ENCODE results near the gene LIMS2. TPM values are rescaled to one million over a fixed set of nuclear protein-coding genes. Genes with fewer than 3 reads are reported as not detected.

LIMS2 gene
- total RNA-seq, 6 donors from 2014 or later, result 33.6 to 169 (median 109) TPM

DNA sequence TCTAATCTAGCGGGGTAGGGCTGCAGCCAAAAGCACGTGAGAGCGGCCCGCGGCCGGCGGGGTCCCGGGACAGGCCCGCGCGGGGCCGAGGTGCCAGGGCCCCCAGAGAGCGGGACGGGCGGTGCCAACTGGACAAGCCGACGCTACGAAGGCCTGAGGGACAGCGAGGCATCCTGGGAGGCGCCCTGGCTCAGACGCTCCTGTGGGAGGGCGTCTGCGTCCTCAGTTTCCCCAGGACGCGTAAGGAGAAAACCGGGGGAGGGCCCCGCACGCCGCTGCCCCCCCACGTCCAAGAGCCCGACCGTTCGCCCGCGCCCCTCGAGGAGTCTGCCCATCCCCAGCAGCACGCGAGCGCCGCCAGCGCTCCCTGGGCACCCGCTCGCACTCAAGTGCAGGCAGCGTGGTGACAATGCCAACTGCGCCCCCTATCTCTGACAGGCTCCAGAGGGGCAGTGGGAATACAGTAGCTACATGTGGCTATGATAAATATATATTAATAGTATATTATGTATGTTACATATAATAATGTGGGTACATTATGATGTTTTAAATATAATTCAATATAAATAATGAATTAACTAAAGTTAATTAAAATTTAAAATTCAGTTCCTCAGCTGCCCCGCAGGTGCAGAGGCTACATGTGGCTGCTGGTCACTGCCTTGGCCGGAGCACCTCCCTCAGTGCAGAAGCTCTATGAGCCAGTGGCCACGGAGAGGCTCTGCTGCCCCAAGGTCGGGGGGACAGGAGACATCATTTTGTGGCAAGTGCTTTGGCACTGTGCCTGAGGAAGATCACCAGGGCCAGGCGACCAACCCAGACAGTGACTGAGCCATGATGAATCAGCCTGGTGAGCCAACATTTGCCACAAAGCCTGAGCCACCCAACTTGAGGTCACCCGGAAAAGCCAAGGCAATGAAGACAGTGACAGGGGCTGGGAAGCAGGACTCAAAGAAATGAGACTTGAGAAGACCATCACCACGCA, 20.5 kb upstream of the LIMS2 start:
- no peaks in the 10 kb centered on the region for H3K27me3 ChIP-seq
- H3K4me3 ChIP-seq, result peak overlapping the region in 3 of 4 donors; percentile 26 to 44 (median 43)
- no peaks in the 10 kb centered on the region for H3K36me3 ChIP-seq
- peaks cover 11 to 17% (median 14%) of the 10 kb centered on the region in 4 donors for H3K4me1 ChIP-seq
- peak; percentile 37 to 68 for ATAC-seq (ENCODE audit: low FRiP score in 2 of 2)
- 35 to 57% methylated on average over 42 to 49 of the region's 52 CpGs for WGBS, 2 donors
- peak; percentile 77 to 85 for DNase-seq
- peak overlapping the region in 2 of 4 donors; percentile 34 to 50 for H3K27ac ChIP-seq
- TF ChIP-seq, protein P1, sequence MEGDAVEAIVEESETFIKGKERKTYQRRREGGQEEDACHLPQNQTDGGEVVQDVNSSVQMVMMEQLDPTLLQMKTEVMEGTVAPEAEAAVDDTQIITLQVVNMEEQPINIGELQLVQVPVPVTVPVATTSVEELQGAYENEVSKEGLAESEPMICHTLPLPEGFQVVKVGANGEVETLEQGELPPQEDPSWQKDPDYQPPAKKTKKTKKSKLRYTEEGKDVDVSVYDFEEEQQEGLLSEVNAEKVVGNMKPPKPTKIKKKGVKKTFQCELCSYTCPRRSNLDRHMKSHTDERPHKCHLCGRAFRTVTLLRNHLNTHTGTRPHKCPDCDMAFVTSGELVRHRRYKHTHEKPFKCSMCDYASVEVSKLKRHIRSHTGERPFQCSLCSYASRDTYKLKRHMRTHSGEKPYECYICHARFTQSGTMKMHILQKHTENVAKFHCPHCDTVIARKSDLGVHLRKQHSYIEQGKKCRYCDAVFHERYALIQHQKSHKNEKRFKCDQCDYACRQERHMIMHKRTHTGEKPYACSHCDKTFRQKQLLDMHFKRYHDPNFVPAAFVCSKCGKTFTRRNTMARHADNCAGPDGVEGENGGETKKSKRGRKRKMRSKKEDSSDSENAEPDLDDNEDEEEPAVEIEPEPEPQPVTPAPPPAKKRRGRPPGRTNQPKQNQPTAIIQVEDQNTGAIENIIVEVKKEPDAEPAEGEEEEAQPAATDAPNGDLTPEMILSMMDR (IDR thresholded peaks at IDR 0.05), result peak in 5 of 6 experiments; percentile 34 to 64 (median 51)
- no peak for TF ChIP-seq POLR2A (IDR thresholded peaks at IDR 0.05)
- H3K9me3 ChIP-seq, result peaks cover 0 to 5% (median 1%) of the 10 kb centered on the region in 4 donors

DNA sequence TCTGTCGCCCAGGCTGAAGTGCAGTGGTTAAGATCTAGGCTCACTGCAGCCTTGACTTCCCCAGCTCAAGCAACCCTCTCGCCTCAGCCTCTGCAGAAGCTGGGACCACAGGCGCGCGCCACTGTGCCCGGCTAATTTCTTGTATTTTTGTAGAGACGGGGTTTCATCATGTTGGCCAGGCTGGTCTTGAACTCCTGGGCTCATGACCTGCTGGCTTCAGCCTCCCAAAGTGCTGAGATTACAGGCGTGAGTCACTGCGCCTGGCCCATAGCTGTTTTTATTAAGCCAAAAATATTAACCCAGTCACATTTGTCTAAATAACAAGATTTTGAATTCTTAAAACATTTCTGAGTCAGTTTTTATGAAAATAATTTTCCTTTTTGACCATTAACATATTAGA, 19.7 kb upstream of the LIMS2 start:
- no peaks in the 10 kb centered on the region for H3K27me3 ChIP-seq
- 89 to 96% methylated on average over 9 of the region's 9 CpGs for whole genome bisulfite sequencing, 2 donors
- H3K9me3 ChIP-seq, result peaks cover 0 to 11% (median 6%) of the 10 kb centered on the region in 4 donors
- no peak for DNase-seq
- TF ChIP-seq, protein P1 (IDR thresholded peaks at IDR 0.05), result no peak
- TF ChIP-seq EP300 (IDR thresholded peaks at IDR 0.05), result no peak
- no peak for TF ChIP-seq POLR2AphosphoS5 (IDR thresholded peaks at IDR 0.05)
- no peak for TF ChIP-seq POLR2A (IDR thresholded peaks at IDR 0.05)
- peak overlapping the region in 1 of 4 donors; percentile 43 for H3K4me3 ChIP-seq
- no peak overlapping the region for H3K27ac ChIP-seq
- peaks cover 4 to 11% (median 8%) of the 10 kb centered on the region in 4 donors for H3K4me1 ChIP-seq
- no peaks in the 10 kb centered on the region for H3K36me3 ChIP-seq
- ATAC-seq (ENCODE audit: low FRiP score in 2 of 2), result peak in 1 of 2 donors; percentile 53

DNA sequence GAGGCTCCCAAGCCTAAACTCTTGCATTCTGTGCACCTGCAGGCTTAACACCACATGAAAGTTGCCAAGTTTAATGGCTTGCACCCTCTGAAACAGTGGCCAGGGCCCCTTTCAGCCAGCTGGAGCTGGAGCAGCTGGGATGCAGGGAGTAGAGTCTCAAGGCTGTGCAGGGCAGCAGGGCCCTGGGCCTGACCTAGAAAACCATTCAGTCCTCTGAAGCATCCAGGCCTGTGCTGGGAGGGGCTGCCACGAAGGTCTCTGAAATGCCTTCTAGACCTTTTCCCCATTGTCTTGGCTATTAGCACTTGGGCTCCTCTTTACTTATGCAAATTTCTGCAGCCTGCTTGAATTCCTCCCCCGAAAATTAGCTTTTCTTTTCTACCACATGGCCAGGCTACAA, 15.4 kb upstream of the LIMS2 start:
- H3K27ac ChIP-seq, result no peak overlapping the region
- H3K36me3 ChIP-seq, result no peaks in the 10 kb centered on the region
- TF ChIP-seq POLR2AphosphoS5 (IDR thresholded peaks at IDR 0.05) (no peak), POLR2A (IDR thresholded peaks at IDR 0.05) (no peak), EP300 (IDR thresholded peaks at IDR 0.05) (no peak)
- TF ChIP-seq, protein P1 (IDR thresholded peaks at IDR 0.05), result no peak
- H3K9me3 ChIP-seq, result peaks cover 0 to 11% (median 9%) of the 10 kb centered on the region in 4 donors
- WGBS, 2 donors, result 92 to 93% methylated on average over 2 of the region's 2 CpGs
- ATAC-seq (ENCODE audit: low FRiP score in 2 of 2), result no peak
- no peak overlapping the region for H3K4me3 ChIP-seq
- peaks cover 4 to 9% (median 6%) of the 10 kb centered on the region in 4 donors for H3K4me1 ChIP-seq
- no peak for DNase-seq
- H3K27me3 ChIP-seq, result no peaks in the 10 kb centered on the region

DNA sequence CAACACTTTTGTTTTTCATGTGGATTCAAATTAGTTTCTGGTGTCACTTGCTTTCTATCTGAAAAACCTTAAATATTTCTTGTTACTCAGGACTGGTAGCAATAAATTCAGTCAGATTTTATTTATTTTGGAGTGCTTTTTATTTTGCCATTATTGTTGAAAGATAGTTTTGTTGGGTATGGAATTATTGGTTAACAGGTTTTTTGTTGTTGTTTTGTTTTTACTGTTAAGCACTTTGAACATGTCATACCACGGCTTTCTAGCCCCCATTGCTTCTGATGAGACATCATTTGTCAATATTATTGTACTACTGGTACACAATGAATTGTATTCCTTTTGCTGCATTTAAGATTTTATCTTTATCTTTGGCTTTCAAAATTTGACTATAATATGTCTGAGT, 13.1 kb upstream of the LIMS2 start:
- WGBS, 2 donors, result 69 to 80% methylated on average over 1 of the region's 1 CpG
- H3K27me3 ChIP-seq, result no peaks in the 10 kb centered on the region
- H3K4me3 ChIP-seq, result no peak overlapping the region
- ATAC-seq (ENCODE audit: low FRiP score in 2 of 2) (no peak), DNase-seq (no peak)
- H3K27ac ChIP-seq, result no peak overlapping the region
- H3K36me3 ChIP-seq, result no peaks in the 10 kb centered on the region
- TF ChIP-seq POLR2A (IDR thresholded peaks at IDR 0.05), result no peak
- TF ChIP-seq EP300 (IDR thresholded peaks at IDR 0.05), result no peak
- TF ChIP-seq, protein P1 (IDR thresholded peaks at IDR 0.05), result no peak
- TF ChIP-seq POLR2AphosphoS5 (IDR thresholded peaks at IDR 0.05), result no peak
- no peaks in the 10 kb centered on the region for H3K4me1 ChIP-seq
- H3K9me3 ChIP-seq, result peaks cover 0 to 11% (median 9%) of the 10 kb centered on the region in 4 donors

All from upper lobe of left lung (tissue), 6 donors.